Peyer's patch (tissue), 4 donors: ENCODE measurements around the gene GNAI1. TPM values are rescaled to one million over a fixed set of nuclear protein-coding genes. Genes with fewer than 3 reads are reported as not detected.

Source experiments
- DNase-seq, 3 donors: peaks; one replicate each; pipeline ENCODE4 v3.0.0-alpha.2; 2017 to 2019
- H3K27ac ChIP-seq, 4 donors: fragments of 200-600 bp; sonication (generic); one replicate each; pipeline ENCODE4 v1.5.1; 2016 to 2019
- H3K27me3 ChIP-seq, 2 donors: fragments of 200-600 bp; sonication (generic); one replicate each; pipeline ENCODE4 v1.5.1; 2019
- H3K36me3 ChIP-seq, 3 donors: fragments of 200-600 bp; sonication (generic); one replicate each; pipeline ENCODE4 v1.5.1; 2016 to 2019
- H3K4me1 ChIP-seq, 4 donors: fragments of 200-600 bp; sonication (generic); one replicate each; pipeline ENCODE4 v1.5.1; 2016 to 2019
- H3K4me3 ChIP-seq, 4 donors: fragments of 200-600 bp; sonication (generic); 1 replicate in 3 of 4; 2 replicates in 1 of 4; pipeline ENCODE4 v1.5.1; 2016 to 2019; ENCODE audit warnings: mild to moderate bottlenecking in 1 of 4
- H3K9me3 ChIP-seq, 4 donors: fragments of 200-600 bp; sonication (generic); one replicate each; pipeline ENCODE4 v1.5.1; 2016 to 2019; ENCODE audit warnings: mild to moderate bottlenecking in 1 of 4
- POLR2A ChIP-seq, 2 donors: fragments of 450-650 bp; IDR thresholded peaks; one replicate each; pipeline ENCODE4 v1.5.1; 2017; ENCODE audit warnings: antibody characterized with exemption in 2 of 2, mild to moderate bottlenecking in 2 of 2, moderate library complexity in 2 of 2
- total RNA-seq, 4 donors: library from RNA; depleted of rRNA; stranded (reverse); fragments of >200 nt; gene quantifications; one replicate each; pipeline ENCODE4 v1.1.0, GENCODE V29; 2016
- TF ChIP-seq, protein P1 (sequence below), 6 experiments: fragments of 450-650 bp in 4 of 6; fragments of 200-600 bp in 2 of 6; sonication (generic) in 1 of 6; IDR thresholded peaks; one replicate each; pipeline ENCODE4 v1.5.1; 2017 to 2019; ENCODE audit warnings: antibody characterized with exemption in 6 of 6, mild to moderate bottlenecking in 3 of 6, moderate library complexity in 1 of 6

Gene GNAI1
- total RNA-seq, 4 donors from 2014 or later, result 5.5 to 13.3 (median 8.1) TPM

DNA sequence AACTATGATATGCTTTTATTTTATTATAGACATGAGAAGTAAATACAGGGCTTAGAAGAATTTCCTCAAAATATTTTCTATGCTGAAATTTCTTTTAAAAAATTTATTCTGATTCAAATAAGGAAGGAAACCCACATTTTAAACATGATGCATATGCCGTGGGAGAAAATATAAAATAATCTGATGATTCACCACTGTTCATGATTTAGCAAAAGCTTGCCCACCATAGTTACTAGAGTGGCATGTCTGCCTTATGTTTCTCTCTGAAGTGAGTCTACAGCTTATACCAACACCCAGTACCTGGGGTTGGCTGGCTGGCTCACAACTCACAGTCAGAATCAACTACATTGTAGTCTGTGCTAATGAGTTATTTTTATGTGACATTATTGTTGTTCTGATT, 102.0 kb downstream of the GNAI1 start:
- DNase-seq, result no peak
- Histone ChIP-seq H3K9me3 (no peaks in the 10 kb centered on the region), H3K27ac (no peak overlapping the region), H3K36me3 (no peaks in the 10 kb centered on the region), H3K27me3 (no peaks in the 10 kb centered on the region), H3K4me3 (no peak overlapping the region), H3K4me1 (no peaks in the 10 kb centered on the region)
- TF ChIP-seq, protein P1, sequence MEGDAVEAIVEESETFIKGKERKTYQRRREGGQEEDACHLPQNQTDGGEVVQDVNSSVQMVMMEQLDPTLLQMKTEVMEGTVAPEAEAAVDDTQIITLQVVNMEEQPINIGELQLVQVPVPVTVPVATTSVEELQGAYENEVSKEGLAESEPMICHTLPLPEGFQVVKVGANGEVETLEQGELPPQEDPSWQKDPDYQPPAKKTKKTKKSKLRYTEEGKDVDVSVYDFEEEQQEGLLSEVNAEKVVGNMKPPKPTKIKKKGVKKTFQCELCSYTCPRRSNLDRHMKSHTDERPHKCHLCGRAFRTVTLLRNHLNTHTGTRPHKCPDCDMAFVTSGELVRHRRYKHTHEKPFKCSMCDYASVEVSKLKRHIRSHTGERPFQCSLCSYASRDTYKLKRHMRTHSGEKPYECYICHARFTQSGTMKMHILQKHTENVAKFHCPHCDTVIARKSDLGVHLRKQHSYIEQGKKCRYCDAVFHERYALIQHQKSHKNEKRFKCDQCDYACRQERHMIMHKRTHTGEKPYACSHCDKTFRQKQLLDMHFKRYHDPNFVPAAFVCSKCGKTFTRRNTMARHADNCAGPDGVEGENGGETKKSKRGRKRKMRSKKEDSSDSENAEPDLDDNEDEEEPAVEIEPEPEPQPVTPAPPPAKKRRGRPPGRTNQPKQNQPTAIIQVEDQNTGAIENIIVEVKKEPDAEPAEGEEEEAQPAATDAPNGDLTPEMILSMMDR (IDR thresholded peaks at IDR 0.05), result no peak
- TF ChIP-seq POLR2A (IDR thresholded peaks at IDR 0.05), result no peak

DNA sequence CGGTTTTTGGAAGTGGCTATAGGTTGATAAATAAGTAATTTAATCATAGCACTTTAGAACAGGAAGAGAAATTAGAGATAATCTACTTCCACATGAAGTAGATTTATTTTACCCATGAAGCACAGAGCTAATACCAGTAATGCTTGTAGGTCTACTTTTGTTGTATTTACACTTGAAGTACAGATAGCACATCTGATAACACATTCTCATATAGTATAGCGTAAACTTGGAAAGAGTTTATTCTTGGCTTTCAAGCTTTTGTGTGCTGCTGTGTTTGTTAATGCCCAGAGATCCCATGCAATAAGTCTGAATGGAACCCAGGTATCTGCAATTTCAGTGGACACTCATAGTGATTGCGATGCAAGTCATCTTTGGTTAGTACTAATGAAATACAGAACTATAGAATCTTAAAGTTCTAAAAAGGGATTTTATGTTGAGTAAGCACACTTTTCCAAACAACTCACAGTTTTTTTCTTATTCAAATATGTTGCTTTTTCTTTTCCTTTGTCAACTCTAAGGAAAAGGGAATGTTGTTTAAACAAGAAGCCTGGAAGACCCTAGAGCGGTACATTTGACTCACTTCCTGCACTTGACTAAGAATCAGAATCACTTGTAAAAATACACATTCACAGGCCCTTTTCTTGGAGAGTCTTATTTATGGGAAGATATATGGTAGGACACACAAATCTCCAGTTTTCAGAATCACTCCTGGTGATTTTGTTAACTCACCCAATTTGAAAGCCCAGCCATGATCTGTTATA, 105.8 kb downstream of the GNAI1 start:
- DNase-seq, result no peak
- no peak for TF ChIP-seq POLR2A (IDR thresholded peaks at IDR 0.05)
- TF ChIP-seq, protein P1 (IDR thresholded peaks at IDR 0.05), result no peak

DNA sequence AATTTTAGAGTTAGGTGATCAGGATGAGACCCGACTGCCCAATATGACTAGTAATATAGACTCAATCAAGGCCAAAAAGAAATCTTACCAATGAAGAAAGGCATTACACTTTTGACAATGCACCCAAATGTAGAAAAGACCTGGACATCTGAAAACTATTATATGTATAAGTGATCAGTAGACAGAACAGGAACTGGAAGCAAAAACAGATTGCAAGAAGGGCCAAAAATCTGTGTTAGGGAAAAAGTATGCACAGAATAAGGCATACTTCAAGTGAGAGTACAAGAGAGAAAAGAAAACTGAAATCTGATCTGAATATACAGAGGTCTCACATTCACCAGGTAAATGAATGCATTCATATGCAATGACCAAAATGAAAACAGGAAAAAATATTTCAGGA, 107.0 kb downstream of the GNAI1 start:
- no peak overlapping the region for H3K4me3 ChIP-seq
- no peaks in the 10 kb centered on the region for H3K36me3 ChIP-seq
- TF ChIP-seq, protein P1 (IDR thresholded peaks at IDR 0.05), result no peak
- no peak for TF ChIP-seq POLR2A (IDR thresholded peaks at IDR 0.05)
- H3K27me3 ChIP-seq, result no peaks in the 10 kb centered on the region
- no peak overlapping the region for H3K27ac ChIP-seq
- H3K4me1 ChIP-seq, result no peaks in the 10 kb centered on the region
- no peaks in the 10 kb centered on the region for H3K9me3 ChIP-seq
- DNase-seq, result no peak

More for the DNA sequence above, 105.8 kb downstream of the GNAI1 start:
- H3K27me3 ChIP-seq, result no peaks in the 10 kb centered on the region
- H3K36me3 ChIP-seq, result no peaks in the 10 kb centered on the region
- no peaks in the 10 kb centered on the region for H3K9me3 ChIP-seq
- H3K4me1 ChIP-seq, result no peaks in the 10 kb centered on the region
- H3K4me3 ChIP-seq, result no peak overlapping the region
- no peak overlapping the region for H3K27ac ChIP-seq

DNA sequence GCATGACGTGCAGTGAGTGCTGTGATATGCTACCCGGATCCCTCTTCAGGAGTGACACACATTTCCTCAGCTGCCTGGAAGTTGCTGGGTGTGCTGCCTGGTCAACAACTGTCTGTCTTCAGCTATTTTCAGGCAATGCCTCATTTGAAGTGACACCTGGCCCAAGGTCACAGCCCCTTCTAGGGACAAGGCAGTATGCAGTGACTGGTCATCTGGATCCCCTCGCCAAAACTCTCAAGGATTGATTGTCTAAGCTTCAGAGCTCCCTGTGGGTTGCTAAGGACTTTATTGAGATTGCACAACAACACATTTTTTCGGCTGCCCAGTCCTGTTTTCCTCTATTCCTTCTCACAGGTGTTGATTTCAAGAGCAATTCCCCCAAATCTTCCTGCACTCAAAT, 108.8 kb downstream of the GNAI1 start:
- no peaks in the 10 kb centered on the region for H3K4me1 ChIP-seq
- no peak overlapping the region for H3K27ac ChIP-seq
- H3K36me3 ChIP-seq, result no peaks in the 10 kb centered on the region
- TF ChIP-seq, protein P1 (IDR thresholded peaks at IDR 0.05), result no peak
- TF ChIP-seq POLR2A (IDR thresholded peaks at IDR 0.05), result no peak
- H3K27me3 ChIP-seq, result no peaks in the 10 kb centered on the region
- no peaks in the 10 kb centered on the region for H3K9me3 ChIP-seq
- no peak for DNase-seq
- H3K4me3 ChIP-seq, result no peak overlapping the region

DNA sequence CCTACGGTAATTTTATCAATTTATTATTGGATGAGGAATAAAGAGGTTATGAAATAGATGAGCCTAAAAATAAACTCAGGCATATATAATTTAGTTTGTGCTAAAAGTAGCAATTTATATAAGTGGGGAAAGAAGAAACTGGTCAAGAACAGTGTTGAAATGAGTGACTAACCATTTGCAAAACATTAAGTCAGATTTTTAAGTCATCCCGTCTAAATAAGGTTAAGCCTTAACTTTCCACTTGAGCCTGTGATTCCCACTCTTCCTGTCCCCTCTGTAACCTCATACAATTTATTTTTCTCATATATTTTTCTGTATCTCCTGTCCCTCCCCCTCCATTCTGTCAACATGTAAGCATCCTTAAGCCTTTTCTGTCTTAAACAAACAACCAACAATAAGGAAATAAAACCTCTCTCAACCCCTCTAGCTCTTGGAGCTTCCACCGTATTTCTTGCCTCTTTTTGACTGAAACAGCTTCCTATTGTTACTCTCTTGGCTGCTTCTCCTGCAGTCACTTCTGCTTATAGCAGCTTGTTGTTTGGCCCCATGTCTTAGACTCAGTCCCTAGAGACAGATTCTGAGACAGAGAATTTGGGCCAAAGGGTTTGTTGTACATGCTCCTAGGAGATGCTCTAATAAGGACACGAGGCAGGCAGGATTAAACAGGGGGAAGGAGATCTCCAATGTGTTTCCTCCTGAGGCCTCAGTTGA, 109.7 kb downstream of the GNAI1 start:
- TF ChIP-seq, protein P1 (IDR thresholded peaks at IDR 0.05), result no peak
- TF ChIP-seq POLR2A (IDR thresholded peaks at IDR 0.05), result no peak
- Histone ChIP-seq H3K4me3 (no peak overlapping the region), H3K27ac (peak overlapping the region in 1 of 4 donors; percentile 3), H3K9me3 (no peaks in the 10 kb centered on the region), H3K36me3 (no peaks in the 10 kb centered on the region), H3K4me1 (no peaks in the 10 kb centered on the region), H3K27me3 (no peaks in the 10 kb centered on the region)
- DNase-seq, result no peak
